GM12892 (cell line): Measurements from ENCODE around the gene TRABD2B.

Experiments used
- DNase-seq: peaks from one replicate; pipeline ENCODE4 v3.0.0; 2011; ENCODE audit not compliant: insufficient read length
- FAIRE-seq: peaks from 2 replicates; lab custom pipeline; 2011; peaks lifted over from hg19 to GRCh38; lab: Jason Lieb, UNC
- POLR2A ChIP-seq: IDR thresholded peaks from 2 replicates; pipeline ENCODE4 v1.6.1; 2011; ENCODE audit warnings: low read depth, low read length, control low read depth
- POLR2AphosphoS5 ChIP-seq: IDR thresholded peaks from 2 replicates; pipeline ENCODE4 v1.6.1; 2011; ENCODE audit warnings: low read depth, low read length, control low read depth
- TAF1 ChIP-seq: IDR thresholded peaks from 2 replicates; pipeline ENCODE4 v1.6.1; 2011; ENCODE audit warnings: low read depth, mild to moderate bottlenecking, control low read depth, low read length, borderline replicate concordance

TRABD2B gene

DNA sequence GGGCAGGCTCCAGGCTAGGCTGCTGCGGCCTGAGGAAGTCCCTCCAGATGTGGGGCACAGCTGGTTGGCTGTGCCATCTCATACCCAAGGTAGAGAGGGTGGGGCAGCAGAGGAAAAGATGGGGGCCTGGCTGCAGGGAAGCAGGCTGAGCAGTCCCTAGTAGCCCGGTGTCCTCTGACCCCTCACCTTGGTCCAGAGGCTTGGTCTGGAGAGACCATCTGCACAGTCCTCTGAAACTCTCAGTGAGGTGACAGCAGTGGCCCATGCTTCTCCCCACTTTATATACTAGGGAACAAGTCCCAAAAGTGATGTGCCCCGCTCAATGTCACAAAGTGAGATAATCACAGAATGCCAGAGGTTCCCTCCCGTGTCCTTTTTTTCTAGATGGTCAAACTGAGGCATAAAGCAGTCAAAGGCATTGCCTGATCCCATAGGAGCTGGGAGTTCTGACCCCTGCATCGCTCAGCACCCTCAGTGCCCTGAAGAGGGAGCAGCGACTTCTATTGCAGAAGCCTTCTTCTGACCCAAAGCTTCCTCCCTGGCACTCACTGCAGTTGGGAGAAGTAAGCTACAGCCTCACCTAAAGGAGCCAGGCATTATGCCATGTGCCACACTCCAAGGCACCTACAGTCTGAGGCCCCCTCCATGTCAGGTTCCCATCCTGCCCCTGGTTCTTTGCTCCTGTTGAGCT lies 45.5 kb downstream of the TRABD2B start:
- FAIRE-seq (no peak), DNase-seq (no peak)
- TF ChIP-seq POLR2A (no peak), TAF1 (no peak), POLR2AphosphoS5 (no peak)

DNA sequence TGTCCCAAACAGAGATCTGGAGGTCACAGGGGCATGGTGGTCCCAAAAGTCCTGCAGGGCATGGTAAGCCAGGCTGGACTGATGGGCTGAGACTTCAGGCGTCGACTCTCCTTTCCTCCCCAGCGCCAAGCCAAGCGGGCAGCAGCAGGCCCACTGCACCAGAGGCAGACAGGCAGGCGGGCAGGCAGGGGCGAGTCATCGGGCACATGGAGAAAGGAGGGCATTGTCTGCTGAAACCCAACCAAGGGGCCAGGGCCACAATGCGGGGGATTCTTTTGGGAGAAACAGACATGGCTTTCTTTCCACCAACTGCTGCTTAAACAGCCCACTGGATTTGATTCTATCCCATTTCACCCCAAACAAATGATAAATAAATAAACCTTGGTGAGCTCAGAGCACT lies 46.2 kb downstream of the TRABD2B start:
- no peak for TF ChIP-seq POLR2AphosphoS5
- TF ChIP-seq TAF1: no peak
- TF ChIP-seq POLR2A: no peak
- FAIRE-seq (no peak), DNase-seq (no peak)

DNA sequence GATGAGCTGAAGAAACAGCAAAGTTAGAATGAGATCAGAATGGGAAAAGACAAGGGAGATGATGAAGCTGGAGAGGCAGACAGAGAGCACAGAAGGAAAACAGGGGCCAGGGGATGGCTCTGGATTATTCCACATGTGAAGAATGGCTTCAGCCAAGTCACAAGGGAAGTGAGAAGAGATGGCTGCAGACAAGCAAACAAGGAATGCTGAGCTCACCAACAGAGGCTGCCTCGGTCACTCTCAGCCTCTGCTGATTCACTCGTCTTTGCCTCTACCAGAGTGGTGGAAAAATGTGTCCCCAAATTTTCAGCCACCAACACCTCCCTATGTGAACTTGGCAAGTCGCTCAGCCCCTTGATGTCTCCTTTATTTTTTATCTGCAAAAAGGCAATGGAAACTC lies 46.7 kb downstream of the TRABD2B start:
- no peak for FAIRE-seq
- DNase-seq: no peak
- no peak for TF ChIP-seq POLR2AphosphoS5
- TF ChIP-seq TAF1: no peak
- TF ChIP-seq POLR2A: no peak

DNA sequence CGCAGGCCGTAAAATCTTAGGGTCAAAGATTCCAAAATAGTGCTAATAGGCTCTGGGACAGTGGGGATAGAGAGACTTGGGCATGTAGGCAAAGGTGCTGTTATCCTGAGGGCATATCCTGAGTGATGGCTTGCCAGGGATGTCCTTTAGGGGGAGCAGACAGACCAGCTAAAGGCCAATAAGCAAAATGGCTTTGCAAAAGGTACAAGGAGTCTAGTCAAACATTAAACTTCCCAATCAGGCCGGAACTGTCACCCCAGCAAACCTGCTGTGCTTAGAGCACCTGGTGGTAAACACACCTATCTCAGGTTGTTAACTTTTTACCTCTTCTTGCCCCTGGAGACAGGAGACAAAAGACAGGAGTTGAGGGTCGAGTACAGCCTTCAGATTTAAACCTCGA lies 49.1 kb downstream of the TRABD2B start:
- DNase-seq (no peak), FAIRE-seq (no peak)
- TF ChIP-seq TAF1: no peak
- TF ChIP-seq POLR2A: no peak
- TF ChIP-seq POLR2AphosphoS5: no peak

DNA sequence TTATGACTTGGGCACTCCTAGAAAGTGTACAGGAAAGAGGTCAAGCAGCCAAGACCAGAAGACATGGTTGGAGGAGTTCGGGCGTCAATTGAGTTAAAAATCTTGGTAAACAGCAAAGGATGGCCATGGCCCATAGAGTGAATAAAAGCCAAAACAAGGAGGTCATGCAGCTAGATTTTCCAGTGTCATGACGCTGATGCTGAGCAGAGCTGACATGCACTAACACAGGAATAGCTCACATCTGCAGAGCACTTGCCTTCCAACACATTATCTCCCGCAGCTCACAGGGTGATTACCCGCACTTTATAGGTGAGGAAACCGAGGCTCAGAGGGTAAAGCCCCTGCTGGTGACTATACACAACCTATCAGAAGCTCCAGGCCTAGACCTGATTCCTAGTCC lies 49.7 kb downstream of the TRABD2B start:
- no peak for TF ChIP-seq TAF1
- TF ChIP-seq POLR2AphosphoS5: no peak
- TF ChIP-seq POLR2A: no peak
- DNase-seq (no peak), FAIRE-seq (no peak)

DNA sequence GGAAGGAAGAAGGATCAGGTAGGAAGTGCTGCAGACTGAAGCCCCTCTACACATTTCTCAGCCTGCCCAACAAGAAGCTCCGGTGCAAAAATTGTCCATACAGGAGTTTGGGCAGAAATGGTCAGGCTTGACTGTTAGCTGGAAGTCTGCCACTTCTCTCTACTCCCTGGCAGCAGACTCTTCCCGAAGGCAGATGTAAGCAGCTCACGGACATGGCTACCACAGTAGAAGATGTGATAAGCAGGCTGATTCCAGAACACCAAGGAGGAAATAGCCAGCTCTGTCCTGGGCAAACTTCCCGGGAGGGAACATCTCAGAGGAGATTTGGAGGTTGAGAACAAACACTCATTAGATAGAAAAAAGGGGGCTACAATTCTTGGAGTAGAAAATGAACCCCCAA lies 52.6 kb downstream of the TRABD2B start:
- DNase-seq: no peak
- FAIRE-seq: no peak
- TF ChIP-seq TAF1: no peak
- TF ChIP-seq POLR2A: no peak
- TF ChIP-seq POLR2AphosphoS5: no peak

DNA sequence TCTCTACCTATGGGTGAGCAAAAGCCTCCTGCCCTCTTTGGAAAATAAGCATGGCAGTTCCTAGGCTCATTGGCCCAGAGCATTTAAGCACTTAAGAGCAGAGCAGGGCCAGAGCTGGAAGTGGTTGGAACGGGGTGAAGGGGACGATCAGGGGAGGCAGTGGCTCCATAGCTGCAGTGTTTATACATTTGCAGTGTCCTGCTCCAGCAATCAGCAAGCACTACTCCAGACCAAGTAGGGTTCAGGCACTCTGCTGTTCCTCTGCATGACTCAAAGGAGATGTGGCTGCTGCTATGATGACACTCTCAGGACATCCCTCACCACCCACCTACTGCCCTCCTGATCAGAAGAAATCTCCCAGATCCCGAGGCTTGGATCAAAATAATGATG lies 55.0 kb downstream of the TRABD2B start:
- DNase-seq (no peak), FAIRE-seq (no peak)
- no peak for TF ChIP-seq POLR2AphosphoS5
- no peak for TF ChIP-seq POLR2A
- no peak for TF ChIP-seq TAF1

DNA sequence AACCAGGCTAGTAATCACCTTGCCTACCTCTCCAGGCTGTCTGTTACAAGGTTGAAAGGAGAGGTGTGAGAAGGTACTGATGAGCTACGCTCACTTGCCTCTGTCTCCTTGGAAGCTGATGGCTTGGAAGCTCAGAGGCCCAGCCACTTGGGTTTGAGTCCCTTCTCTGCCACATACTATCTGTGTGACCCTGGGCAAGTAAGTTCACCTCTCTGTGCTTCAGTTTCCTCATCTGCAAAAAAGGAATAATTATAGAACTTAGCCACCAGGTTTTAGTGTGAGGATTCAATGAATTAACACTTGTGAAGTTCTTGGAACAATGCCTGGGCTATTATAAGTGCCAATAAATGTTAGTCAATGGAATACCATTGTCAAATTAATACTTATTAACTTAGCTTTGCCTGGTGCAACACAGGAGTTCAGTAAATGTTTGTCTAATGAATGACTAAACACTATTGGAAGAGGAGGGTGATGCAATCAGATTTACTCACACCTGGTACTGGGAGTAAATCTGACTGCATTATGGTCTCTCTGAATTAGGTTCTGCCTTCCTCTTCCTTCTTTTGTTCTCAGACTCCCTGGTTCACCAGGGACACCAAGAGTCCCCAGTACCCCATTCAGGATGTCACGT lies 55.5 kb downstream of the TRABD2B start:
- TF ChIP-seq TAF1 (no peak), POLR2A (no peak), POLR2AphosphoS5 (no peak)
- no peak for DNase-seq
- FAIRE-seq: no peak

DNA sequence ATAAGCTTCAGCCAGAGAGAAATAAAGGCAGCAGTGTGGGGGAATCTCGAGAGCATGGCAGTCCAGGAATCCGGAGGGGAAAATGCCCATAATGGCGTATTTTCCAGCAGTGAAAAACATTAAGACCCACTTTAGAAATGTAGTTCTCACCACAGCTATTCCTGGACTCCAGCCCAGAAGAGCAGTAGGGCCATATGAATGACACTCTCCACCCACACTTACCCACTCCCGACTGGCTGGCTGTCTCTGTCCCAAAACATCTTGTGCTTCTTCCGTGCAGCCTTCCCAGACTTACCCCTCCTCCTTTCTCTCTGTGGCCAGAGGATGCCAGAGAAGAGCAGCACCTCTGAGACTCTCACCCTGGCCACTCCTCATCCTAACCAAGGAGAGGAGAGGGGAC lies 56.4 kb downstream of the TRABD2B start:
- no peak for TF ChIP-seq POLR2A
- TF ChIP-seq TAF1: no peak
- TF ChIP-seq POLR2AphosphoS5: no peak
- FAIRE-seq: no peak
- no peak for DNase-seq

DNA sequence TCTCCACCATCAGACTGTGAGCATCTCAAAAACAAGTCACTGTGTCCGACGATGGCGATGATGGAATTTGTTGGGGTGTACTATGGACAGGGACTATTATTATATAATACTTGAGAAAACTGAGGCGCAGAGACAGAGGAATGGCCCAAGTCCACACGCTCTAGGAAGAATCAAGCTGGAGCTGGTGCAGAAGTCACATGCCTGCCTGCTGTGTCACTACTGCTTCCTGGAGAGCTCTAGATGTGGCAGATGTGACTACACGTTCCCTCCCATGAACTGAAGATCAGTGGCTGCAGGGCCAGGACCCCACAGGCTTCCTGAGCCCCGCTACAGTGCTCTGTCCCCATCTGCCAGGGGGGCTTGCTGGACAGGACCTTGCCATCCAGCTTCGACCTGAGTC lies 56.9 kb downstream of the TRABD2B start:
- no peak for DNase-seq
- TF ChIP-seq TAF1 (no peak), POLR2AphosphoS5 (no peak), POLR2A (no peak)
- no peak for FAIRE-seq

DNA sequence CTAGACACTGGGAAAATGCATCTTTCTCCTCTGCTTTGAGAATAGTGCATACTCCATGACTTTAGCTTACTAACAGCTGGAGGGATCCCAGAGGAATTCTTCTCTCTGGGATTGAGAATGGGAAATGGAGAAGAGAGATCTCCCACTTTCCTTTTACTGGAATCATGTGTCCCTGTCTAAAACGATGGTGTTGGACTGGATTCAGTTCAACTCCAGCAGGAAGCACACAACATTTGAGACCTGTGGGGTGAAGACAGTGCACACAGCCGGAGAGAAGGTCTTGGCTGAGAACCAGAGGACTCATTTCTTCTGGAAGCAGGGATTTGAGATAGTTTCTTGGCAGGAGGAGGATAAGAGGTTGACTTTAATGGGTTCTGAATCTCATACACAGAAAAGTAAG lies 58.7 kb downstream of the TRABD2B start:
- no peak for TF ChIP-seq TAF1
- FAIRE-seq: no peak
- no peak for DNase-seq

DNA sequence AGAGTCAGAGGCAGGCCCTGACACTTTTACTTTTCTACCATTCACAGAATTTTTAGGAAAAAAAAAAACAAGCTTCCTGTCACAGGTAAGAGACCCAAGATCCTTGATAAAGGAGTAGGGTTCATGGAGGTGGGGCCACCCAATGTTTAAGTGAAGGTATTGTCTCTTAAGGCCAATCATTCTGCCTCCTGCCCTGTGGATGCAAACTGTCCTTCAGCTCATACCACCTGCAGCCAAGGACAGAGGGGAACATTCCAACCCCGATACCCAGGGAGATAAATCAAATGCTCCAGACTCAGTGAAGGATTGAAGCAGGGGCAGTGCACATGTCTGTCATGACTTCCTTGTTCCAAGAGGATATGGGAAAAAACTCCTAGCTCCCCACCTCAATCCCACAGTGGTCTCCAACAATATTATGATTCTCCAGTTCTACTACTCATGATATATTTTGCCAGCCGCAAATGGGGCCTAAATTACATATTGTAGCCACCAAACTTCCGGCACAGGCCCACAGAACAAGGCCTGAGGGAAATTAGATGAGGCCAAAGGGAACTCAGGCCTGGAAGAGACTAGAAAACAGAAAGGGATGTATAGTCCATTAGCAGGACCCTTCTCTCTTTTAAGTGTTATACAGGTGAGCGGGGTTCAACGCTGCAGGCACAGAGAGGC lies 59.5 kb downstream of the TRABD2B start:
- no peak for DNase-seq
- no peak for FAIRE-seq
- TF ChIP-seq TAF1: no peak
- no peak for TF ChIP-seq POLR2AphosphoS5
- TF ChIP-seq POLR2A: no peak
